Endodermal cell (in vitro differentiated cells): ENCODE measurements around the gene BTBD9. TPM values are rescaled to one million over a fixed set of nuclear protein-coding genes. Genes with fewer than 3 reads are reported as not detected.

ENCODE experiments used
- DNase-seq: peaks from one replicate; pipeline ENCODE4 v3.0.0-alpha.2; 2017
- H3K27ac ChIP-seq: 2 replicates; pipeline ENCODE4 v1.5.1; 2013; ENCODE audit warnings: mild to moderate bottlenecking, low read depth, low read length, moderate library complexity
- H3K27me3 ChIP-seq: 2 replicates; pipeline ENCODE4 v1.6.1; 2013; ENCODE audit warnings: mild to moderate bottlenecking, low read length, moderate library complexity; ENCODE audit not compliant: insufficient read depth, control insufficient read depth, poor library complexity, severe bottlenecking
- H3K36me3 ChIP-seq: 2 replicates; pipeline ENCODE4 v1.7.0; 2013; ENCODE audit warnings: mild to moderate bottlenecking, low read length, moderate library complexity; ENCODE audit not compliant: control insufficient read depth, insufficient read depth
- H3K4me1 ChIP-seq: one replicate; pipeline ENCODE4 v1.7.0; 2013; ENCODE audit warnings: low read length; ENCODE audit not compliant: control insufficient read depth, insufficient read depth
- H3K4me3 ChIP-seq: 2 replicates; pipeline ENCODE4 v1.5.1; 2013; ENCODE audit warnings: mild to moderate bottlenecking, low read length, moderate library complexity
- H3K9ac ChIP-seq: 2 replicates; pipeline ENCODE4 v1.6.1; 2013; ENCODE audit warnings: mild to moderate bottlenecking, low read length, moderate library complexity; ENCODE audit not compliant: poor library complexity, severe bottlenecking; ENCODE audit errors: extremely low read depth
- H3K9me3 ChIP-seq: 2 replicates; pipeline ENCODE4 v1.6.1; 2013; ENCODE audit warnings: mild to moderate bottlenecking, low read length, moderate library complexity; ENCODE audit not compliant: control insufficient read depth
- H3K27ac Mint-ChIP-seq: 2 replicates; pipeline ENCODE4 v1.8.0; 2020; ENCODE audit warnings: mixed read lengths
- H3K27me3 Mint-ChIP-seq: 2 replicates; pipeline ENCODE4 v1.8.0; 2021; ENCODE audit warnings: mild to moderate bottlenecking, mixed read lengths; ENCODE audit not compliant: insufficient read depth
- H3K36me3 Mint-ChIP-seq: 2 replicates; pipeline ENCODE4 v1.8.0; 2020; ENCODE audit warnings: low read depth, mixed read lengths
- H3K4me1 Mint-ChIP-seq: 2 replicates; pipeline ENCODE4 v1.8.0; 2020; ENCODE audit warnings: mixed read lengths
- H3K4me3 Mint-ChIP-seq: 2 replicates; pipeline ENCODE4 v1.8.0; 2020; ENCODE audit warnings: mild to moderate bottlenecking, moderate library complexity, mixed read lengths
- H3K9me3 Mint-ChIP-seq: 2 replicates; pipeline ENCODE4 v1.8.0; 2020; ENCODE audit warnings: mild to moderate bottlenecking, mixed read lengths
- WGBS, 2 experiments: methylation state at CpG; one replicate each; pipeline versions ENCODE4 v1.1.5 to v1.1.7; 2013; ENCODE audit warnings: missing lambda C conversion rate in 2 of 2, mixed read lengths in 1 of 2; ENCODE audit not compliant: insufficient coverage in 1 of 2, insufficient read length in 1 of 2; 5-methylcytosine and 5-hydroxymethylcytosine counted together
- total RNA-seq, 2 donors: library from RNA; stranded (reverse); fragmentation: NEBNext Ultra II Directional in 1 of 2; extraction: Animal tissue kit (Norgen Biotek cat#: 25700) in 1 of 2; gene quantifications; 2 replicates in 1 of 2; 3 replicates in 1 of 2; pipeline ENCODE4 v1.2.1, GENCODE V29; 2021
- TF ChIP-seq, protein P1 (sequence below): fragments of 200-600 bp; sonication (generic); conservative IDR thresholded peaks from 2 replicates; pipeline ENCODE4 v1.5.0; 2021; ENCODE audit warnings: antibody characterized with exemption, mild to moderate bottlenecking

BTBD9 gene
- total RNA-seq, 2 donors from 2014 or later, result 7.6 to 12.3 TPM

DNA sequence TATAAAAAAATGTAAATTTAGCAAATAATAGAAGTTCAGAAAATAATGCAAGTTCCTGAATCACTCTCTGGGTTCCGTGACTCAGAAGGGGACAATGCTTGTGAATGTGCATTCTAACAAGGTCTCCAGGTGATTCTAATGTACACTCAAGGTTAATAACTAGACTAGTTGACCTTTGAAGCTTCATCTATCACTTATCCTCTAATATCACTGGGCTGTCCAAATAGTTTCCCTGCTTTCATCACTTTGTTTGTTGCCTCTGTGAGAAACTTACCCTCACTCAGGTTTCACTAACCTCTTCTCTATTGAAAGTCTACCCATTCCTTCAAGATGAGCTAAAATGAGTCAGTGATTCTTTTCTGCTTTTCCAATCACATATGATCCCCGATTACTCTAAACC, 189.0 kb downstream of the BTBD9 start:
- Mint-ChIP-seq H3K9me3 (peaks cover 9% of the 10 kb centered on the region), H3K27ac (no peak overlapping the region), H3K27me3 (peaks cover 17% of the 10 kb centered on the region), H3K4me3 (no peak overlapping the region), H3K36me3 (no peaks in the 10 kb centered on the region), H3K4me1 (no peaks in the 10 kb centered on the region)
- Histone ChIP-seq H3K36me3 (no peaks in the 10 kb centered on the region), H3K27ac (no peak overlapping the region), H3K9ac (no peak overlapping the region), H3K4me3 (no peak overlapping the region), H3K9me3 (peaks cover 12% of the 10 kb centered on the region), H3K27me3 (peaks cover 9% of the 10 kb centered on the region), H3K4me1 (no peaks in the 10 kb centered on the region)
- WGBS, 2 experiments, result 96 to 100% methylated on average over 1 to 2 of the region's 2 CpGs
- no peak for DNase-seq
- TF ChIP-seq, protein P1, sequence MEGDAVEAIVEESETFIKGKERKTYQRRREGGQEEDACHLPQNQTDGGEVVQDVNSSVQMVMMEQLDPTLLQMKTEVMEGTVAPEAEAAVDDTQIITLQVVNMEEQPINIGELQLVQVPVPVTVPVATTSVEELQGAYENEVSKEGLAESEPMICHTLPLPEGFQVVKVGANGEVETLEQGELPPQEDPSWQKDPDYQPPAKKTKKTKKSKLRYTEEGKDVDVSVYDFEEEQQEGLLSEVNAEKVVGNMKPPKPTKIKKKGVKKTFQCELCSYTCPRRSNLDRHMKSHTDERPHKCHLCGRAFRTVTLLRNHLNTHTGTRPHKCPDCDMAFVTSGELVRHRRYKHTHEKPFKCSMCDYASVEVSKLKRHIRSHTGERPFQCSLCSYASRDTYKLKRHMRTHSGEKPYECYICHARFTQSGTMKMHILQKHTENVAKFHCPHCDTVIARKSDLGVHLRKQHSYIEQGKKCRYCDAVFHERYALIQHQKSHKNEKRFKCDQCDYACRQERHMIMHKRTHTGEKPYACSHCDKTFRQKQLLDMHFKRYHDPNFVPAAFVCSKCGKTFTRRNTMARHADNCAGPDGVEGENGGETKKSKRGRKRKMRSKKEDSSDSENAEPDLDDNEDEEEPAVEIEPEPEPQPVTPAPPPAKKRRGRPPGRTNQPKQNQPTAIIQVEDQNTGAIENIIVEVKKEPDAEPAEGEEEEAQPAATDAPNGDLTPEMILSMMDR, result no peak

DNA sequence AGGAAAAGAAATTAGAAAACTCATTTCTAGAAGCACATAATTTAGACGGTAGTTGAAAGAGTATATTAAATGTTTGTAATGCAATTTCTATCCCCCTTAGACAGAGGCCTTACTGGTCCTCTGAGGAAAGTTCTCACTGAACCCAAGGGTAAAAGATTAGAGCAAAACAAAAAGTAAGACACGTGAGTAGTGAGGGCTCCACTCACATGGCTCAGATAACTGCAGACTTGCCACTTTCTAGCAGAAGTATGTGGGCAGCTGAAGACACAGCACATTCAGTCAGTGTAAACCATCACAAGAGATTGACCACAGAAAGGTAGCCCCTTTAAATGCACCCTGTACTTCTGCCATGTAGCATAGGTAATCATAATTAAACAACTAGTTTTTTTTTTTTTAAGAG, 193.8 kb downstream of the BTBD9 start:
- Histone ChIP-seq H3K9ac (no peak overlapping the region), H3K36me3 (no peaks in the 10 kb centered on the region), H3K27me3 (peaks cover 4% of the 10 kb centered on the region), H3K9me3 (peaks cover 12% of the 10 kb centered on the region), H3K4me1 (no peaks in the 10 kb centered on the region), H3K27ac (no peak overlapping the region), H3K4me3 (no peak overlapping the region)
- no peak for DNase-seq
- H3K4me1 Mint-ChIP-seq, result peaks cover 9% of the 10 kb centered on the region
- TF ChIP-seq, protein P1, result no peak
- H3K4me3 Mint-ChIP-seq, result no peak overlapping the region
- no peaks in the 10 kb centered on the region for H3K36me3 Mint-ChIP-seq
- peaks cover 11% of the 10 kb centered on the region for H3K27me3 Mint-ChIP-seq
- H3K27ac Mint-ChIP-seq, result no peak overlapping the region
- 88% methylated on average over 2 of the region's 2 CpGs; no CpG with 5 or more reads in 1 of the 2 experiments for WGBS, 2 experiments
- peaks cover 9% of the 10 kb centered on the region for H3K9me3 Mint-ChIP-seq

DNA sequence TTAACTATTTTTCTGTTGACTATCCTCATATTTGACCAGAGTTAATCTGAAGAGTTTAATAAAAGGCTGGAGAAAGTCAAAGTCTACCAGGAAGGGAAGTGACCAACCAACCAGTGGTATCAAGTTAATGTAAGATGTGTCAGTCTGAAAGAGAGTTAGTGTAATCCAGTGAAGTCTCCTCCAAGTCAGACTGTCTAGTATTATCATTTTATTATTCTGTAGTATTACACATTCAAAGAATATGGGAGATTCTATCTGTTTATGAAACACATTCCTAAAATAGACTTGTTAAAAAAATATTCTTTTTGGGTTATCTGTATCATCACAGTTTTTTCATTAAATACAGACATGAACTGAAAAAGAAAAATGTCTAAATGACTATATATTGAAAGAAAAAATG, 194.4 kb downstream of the BTBD9 start:
- H3K4me3 Mint-ChIP-seq, result no peak overlapping the region
- Histone ChIP-seq H3K9me3 (peaks cover 12% of the 10 kb centered on the region), H3K27me3 (no peaks in the 10 kb centered on the region), H3K36me3 (no peaks in the 10 kb centered on the region), H3K9ac (no peak overlapping the region), H3K4me3 (no peak overlapping the region), H3K4me1 (no peaks in the 10 kb centered on the region), H3K27ac (no peak overlapping the region)
- DNase-seq, result no peak
- TF ChIP-seq, protein P1, result no peak
- H3K27ac Mint-ChIP-seq, result no peak overlapping the region
- H3K27me3 Mint-ChIP-seq, result peaks cover 8% of the 10 kb centered on the region
- H3K36me3 Mint-ChIP-seq, result no peaks in the 10 kb centered on the region
- H3K4me1 Mint-ChIP-seq, result peaks cover 9% of the 10 kb centered on the region
- peaks cover 9% of the 10 kb centered on the region for H3K9me3 Mint-ChIP-seq
